GM19035 (cell line): ENCODE data around the gene PPP1R14B.

Experiments used
- ATAC-seq: cut with Tn5 transposase; IDR thresholded peaks from one replicate; pipeline ENCODE4 v1.9.1; 2021; ENCODE audit not compliant: unreplicated experiment

The PPP1R14B gene

DNA sequence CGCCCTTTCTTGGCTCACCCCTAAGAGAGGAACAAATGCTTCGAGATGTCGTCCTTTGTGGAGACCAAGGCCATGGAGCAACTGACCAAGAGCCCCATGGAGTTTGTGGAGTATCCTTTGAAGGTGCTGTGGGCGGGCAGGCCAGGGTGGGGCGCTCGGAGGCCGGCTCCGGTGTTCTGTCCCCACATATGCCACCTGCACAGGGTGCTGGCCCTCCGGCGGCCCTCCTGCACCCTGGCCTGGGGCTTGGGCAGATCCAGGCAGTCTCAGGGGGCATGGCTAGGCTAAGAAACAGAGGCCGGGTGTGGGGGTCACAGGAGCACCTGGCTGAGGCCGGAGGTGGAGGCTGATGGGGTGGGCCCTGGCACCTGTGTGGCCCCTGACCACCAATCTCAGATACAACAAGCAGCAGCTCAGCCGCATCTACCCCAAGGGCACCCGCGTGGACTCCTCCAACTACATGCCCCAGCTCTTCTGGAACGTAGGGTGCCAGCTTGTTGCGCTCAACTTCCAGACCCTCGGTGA lies 14.9 kb upstream of the PPP1R14B start:
- no peak for ATAC-seq

DNA sequence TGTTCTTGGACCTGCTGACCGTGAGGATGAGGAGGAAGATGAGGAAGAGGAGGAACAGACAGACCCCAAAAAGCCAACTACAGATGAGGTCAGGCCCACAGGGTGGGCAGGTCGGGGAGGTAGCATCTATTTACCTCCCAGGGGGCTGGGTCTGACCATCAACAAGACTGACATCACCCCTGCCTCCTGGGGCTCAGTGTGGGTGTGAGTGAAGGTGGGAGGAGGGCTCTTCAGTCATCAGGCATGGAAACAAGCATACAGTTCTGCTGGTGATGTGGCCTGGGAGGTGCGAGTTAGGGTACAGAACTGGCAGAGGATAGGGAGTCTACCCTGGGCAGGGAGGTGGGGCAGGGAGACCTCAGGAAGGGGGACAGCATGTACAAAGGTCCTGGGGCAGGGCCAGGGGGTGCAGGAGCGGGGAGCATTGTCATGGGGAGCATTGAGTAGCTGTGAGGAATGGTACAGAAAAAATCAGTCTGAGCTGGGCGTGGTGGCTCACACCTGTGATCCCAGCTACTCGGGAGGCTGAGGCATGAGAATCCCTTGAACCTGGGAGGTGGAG lies 13.5 kb upstream of the PPP1R14B start:
- ATAC-seq: no peak

GRCh38 chr11:64259533-64260067 lies 12.9 kb upstream of the PPP1R14B start:
- no peak for ATAC-seq

- no peak for ATAC-seq
Measured at GRCh38 chr11:64258946-64259532, 12.3 kb upstream of the PPP1R14B start.

GRCh38 chr11:64258356-64258755 lies 11.6 kb upstream of the PPP1R14B start:
- no peak for ATAC-seq

GRCh38 chr11:64256300-64256699 lies 9.6 kb upstream of the PPP1R14B start:
- ATAC-seq: no peak

DNA sequence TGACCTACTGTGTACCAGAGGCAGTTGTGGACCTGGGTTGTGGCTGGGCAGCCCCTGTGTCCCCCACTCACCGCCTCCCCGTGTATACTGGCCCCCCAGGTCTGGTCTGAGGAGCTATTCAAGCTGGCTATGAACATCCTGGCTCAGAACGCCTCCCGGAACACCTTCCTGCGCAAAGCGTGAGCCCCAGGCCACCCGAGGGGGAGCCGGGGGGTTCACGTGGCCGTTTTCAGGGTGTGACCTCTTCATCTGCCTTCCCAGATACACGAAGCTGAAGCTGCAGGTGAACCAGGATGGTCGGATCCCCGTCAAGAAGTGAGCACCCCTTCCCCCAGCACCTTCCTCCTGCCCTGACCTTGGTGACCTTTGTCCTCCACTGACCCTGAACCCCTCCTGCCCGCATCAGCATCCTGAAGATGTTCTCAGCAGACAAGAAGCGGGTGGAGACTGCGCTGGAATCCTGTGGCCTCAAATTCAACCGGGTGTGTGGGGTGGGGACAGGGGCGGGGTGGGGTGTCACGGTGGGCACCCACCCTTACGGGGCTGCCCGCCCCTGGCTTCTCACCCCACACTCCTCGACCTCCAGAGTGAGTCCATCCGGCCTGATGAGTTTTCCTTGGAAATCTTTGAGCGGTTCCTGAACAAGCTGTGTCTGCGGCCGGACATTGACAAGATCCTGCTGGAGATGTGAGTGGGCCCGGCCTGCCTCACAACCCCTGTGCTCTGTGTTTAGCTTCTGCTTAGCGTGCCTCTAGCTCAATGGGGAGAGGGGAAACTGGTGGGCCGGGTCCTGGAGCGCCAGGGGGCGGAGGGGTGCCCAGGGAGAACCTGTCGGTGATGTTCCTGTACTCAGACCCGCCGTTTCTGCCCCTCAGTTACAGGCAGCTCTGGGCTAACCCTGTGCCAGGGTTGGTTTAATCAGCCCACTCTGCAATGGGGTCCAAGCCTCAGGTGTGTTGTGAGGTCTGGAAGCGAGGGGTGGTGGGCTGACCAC lies 8.7 kb upstream of the PPP1R14B start:
- ATAC-seq: no peak

DNA sequence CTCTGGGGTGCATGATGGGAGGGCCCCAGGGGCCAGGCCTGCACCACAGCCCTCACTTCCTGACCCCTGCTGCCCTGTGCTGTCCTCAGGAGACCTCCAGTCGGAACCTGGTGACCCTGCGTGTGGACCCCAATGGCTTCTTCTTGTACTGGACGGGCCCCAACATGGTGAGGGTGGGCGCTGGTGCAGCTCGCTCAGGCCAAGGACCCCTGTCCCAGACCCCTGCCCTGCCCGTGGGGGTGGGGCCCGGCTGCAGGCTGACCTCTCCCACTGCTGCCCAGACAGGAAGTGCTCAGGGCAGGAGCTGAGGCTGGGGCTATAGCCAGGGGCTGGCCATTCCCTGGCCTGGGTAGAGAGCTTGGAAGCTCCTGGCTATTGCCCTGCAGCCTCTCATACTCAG lies 7.6 kb upstream of the PPP1R14B start:
- ATAC-seq: no peak

GRCh38 chr11:64253481-64253880 lies 6.7 kb upstream of the PPP1R14B start:
- no peak for ATAC-seq

GRCh38 chr11:64253043-64253442 lies 6.3 kb upstream of the PPP1R14B start:
- no peak for ATAC-seq

- ATAC-seq: no peak
Measured at GRCh38 chr11:64252003-64252872, 5.5 kb upstream of the PPP1R14B start.

DNA sequence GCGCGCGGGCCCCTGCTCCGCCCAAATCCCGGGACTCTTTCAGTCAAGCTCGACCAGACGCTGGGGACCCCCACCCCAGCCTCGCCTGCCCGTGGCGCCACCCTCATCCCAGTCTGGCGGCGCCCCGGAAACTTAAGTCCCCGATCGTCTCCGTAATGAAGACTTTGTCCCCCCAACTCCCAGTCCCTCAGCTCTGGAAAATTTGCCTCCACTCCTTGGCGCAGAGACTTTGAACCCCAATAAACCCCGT lies 4.9 kb upstream of the PPP1R14B start:
- ATAC-seq: no peak

GRCh38 chr11:64251016-64251752 lies 4.4 kb upstream of the PPP1R14B start, which contains the start of gene PLCB3:
Gene PLCB3 (plus strand): TSS chr11:64251530. CDS start chr11:64251650, 120 bp downstream.
- ATAC-seq: peak; percentile 47

- no peak for ATAC-seq
Measured at GRCh38 chr11:64250415-64251015, 3.8 kb upstream of the PPP1R14B start.

DNA sequence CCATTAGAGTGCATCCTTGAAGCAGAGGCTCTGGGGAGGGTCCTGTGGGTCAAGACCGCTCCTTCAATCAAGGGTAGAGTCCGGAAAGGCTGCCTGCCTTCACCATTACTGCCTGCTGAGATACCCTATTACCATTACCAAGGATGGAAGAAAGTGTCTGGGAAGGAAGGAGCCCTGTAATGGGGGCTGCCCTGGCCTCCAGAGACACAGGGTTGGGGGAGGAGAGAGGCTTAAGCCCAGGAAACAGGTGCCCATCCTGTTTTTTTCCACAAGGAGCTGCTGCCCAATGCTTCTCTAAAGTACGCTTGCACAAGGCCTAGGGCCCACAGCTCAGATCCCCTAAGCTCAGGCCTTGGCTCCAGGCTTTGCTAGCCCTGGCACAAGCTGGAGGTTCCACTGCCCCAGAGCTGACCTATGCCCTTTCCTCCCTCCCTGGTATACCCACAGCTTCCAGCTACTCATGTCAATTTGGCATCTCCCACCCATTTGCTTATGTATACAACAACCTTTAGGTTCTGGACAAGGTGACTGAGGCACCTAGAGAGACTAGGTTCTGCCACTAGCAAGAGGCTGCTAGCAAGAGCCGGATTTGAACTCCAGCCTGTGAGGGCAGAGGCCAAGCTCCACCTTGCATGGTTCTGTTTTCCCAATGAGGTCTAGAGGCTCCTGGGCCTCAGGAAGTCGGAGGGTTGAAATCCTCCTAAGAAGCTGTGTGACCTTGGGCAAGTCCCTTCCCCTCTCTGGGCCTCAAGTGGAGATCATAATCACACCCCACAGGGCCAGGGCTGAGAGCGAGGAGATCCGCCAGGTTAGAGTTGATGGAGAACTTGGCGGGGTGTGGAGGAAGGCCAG lies 3.0 kb upstream of the PPP1R14B start:
- no peak for ATAC-seq

DNA sequence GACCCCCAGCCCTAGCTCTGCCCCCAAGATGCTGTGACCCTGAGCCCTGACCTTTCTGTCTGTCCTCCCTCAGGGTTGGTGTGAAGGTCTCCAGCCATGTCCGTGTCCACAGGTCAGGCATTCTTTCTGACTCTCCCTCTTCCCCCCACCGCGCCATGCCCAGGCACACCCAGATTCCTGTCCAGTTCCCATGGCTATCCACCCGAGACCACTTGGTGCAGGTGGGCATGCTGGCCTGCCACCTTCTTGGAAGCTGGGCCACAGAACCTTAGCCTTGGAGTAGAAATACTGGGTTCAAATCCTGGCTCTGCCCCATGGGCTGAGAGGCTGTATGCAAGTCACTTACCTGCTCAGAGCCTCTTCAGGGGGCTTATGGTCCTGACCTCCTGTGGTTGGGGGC lies 2.3 kb upstream of the PPP1R14B start:
- ATAC-seq: no peak

GRCh38 chr11:64248578-64248977 lies 1.8 kb upstream of the PPP1R14B start:
- ATAC-seq: no peak

GRCh38 chr11:64247729-64248531 lies 1.2 kb upstream of the PPP1R14B start:
- no peak for ATAC-seq
